ENCODE data around the gene STON2. TPM values are rescaled to one million over a fixed set of nuclear protein-coding genes. Genes with fewer than 3 reads are reported as not detected.

Gene STON2
- total and polyA plus RNA-seq, 2 of the 8 experiments (the other 6 are each of a cell fraction or from before 2014, with no cell fraction given) = 8.9 to 50.0 TPM

DNA sequence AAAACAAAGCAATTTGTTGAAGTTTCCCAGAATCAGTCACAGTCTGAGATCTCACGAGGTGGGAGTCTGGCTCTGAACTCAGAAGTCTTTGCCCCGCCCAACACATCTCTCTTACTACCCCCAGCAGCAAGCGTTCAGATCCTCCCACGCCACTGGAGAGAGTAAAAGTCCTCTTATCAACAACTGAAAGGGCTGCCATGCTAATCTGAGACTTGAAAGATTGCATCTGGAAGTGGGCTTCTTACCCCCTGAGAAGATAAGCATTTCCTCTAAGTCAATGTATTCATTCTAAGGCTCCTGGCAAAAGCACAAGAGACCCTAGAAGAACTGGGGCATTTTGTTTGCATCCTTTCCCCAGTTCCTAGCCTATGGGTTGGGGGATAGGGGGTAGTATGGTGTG lies 34.1 kb upstream of the STON2 start:
- POLR2A ChIA-PET (ENCODE audit: partially characterized antibody) = interaction anchor here (1.1 to 1.4 kb wide), 2 partner anchors 9 to 217 kb away, joined by 3 to 5 read pairs; no protein-coding TSS in a partner anchor
- H4K8ac ChIP-seq (ENCODE audit: extremely low read depth, insufficient read depth, low read length) = no peak overlapping the region
- no peak overlapping the region for H2BK12ac ChIP-seq (ENCODE audit: low read depth, low read length)
- peaks cover 7% of the 10 kb centered on the region; the same call in 1 of the 2 replicates for H3K79me1 ChIP-seq (ENCODE audit: low read depth, low read length)
- no peak overlapping the region for H4K5ac ChIP-seq (ENCODE audit: insufficient read length, low read depth, low read length)
- no peak overlapping the region for H3K23ac ChIP-seq (ENCODE audit: insufficient read length)
- H2BK15ac ChIP-seq (ENCODE audit: low read length) = no peak overlapping the region
- H3K18ac ChIP-seq (ENCODE audit: extremely low read depth, low read length) = no peak overlapping the region
- no peak overlapping the region for H3K27ac ChIP-seq (ENCODE audit: low read depth, low read length)
- no peak overlapping the region for H2AFZ ChIP-seq (ENCODE audit: low read length)
- peak overlapping the region; percentile 2 to 86 (median 40); a peak in 5 of 8 replicates for H3K4me3 ChIP-seq (ENCODE audit: extremely low read depth in 1 of 4, insufficient read depth in 2 of 4, low read depth in 3 of 4, low read length in 4 of 4)
- no peak overlapping the region for H2BK5ac ChIP-seq (ENCODE audit: low read depth, low read length)
- H3K9me3 ChIP-seq (ENCODE audit: insufficient read depth in 2 of 2, low read depth in 1 of 2, low read length in 1 of 2) = no peaks in the 10 kb centered on the region
- no peak for FAIRE-seq
- H3K4me1 ChIP-seq (replicated peaks in 1 of 4; ENCODE audit: control insufficient read depth in 3 of 4, insufficient read depth in 4 of 4, low read length in 3 of 4) = peaks cover 7 to 24% (median 13%) of the 10 kb centered on the region in 4 experiments
- H3K4me2 ChIP-seq (ENCODE audit: insufficient read depth in 1 of 2, low read depth in 2 of 2, low read length in 2 of 2) = peak overlapping the region; percentile 74 to 98
- H2BK120ac ChIP-seq (replicated peaks; ENCODE audit: low read depth, low read length) = no peak overlapping the region
- CTCF ChIA-PET (ENCODE audit: partially characterized antibody) = interaction anchor here (0.7 to 3.4 kb wide), 3 partner anchors 9 to 169 kb away, joined by 3 to 22 read pairs (median 5); no protein-coding TSS in a partner anchor
- peaks cover 0 to 2% of the 10 kb centered on the region in 2 experiments for H4K20me1 ChIP-seq (replicated peaks in 1 of 2; ENCODE audit: control insufficient read depth in 1 of 2, insufficient read depth in 2 of 2, low read length in 2 of 2)
- 5% methylated on average over 4 of the region's 4 CpGs; no CpG with 5 or more reads in 1 of the 2 experiments for WGBS, 2 experiments (ENCODE audit: extremely low coverage in 1 of 2, insufficient coverage in 1 of 2, insufficient read length in 1 of 2, insufficient replicate concordance in 2 of 2, low coverage in 1 of 2, low lambda C conversion rate in 2 of 2, missing lambda C conversion rate in 1 of 2)
- no peak overlapping the region for H2AK5ac ChIP-seq (ENCODE audit: low read depth, low read length)
- H3K4ac ChIP-seq (replicated peaks; ENCODE audit: insufficient read length, low read depth, low read length) = no peak overlapping the region
- 0 out of 4 replicates have a peak, but pooled peaks of 1 of the 2 experiments have one; percentile 13 for TF ChIP-seq HDAC2 (IDR thresholded peaks at IDR 0.05; ENCODE audit: borderline replicate concordance in 1 of 2, low read depth in 2 of 2, low read length in 2 of 2)
- TF ChIP-seq TEAD4 (IDR thresholded peaks at IDR 0.05; ENCODE audit: low read depth, low read length) = no peak
- H2BK20ac ChIP-seq (ENCODE audit: low read length) = no peak overlapping the region
- DNase-seq (ENCODE audit: low read depth in 1 of 2, low spot score in 2 of 2) = no peak
- H3K56ac ChIP-seq (replicated peaks; ENCODE audit: insufficient read length, low read depth, low read length) = no peak overlapping the region
- H4K91ac ChIP-seq (replicated peaks; ENCODE audit: insufficient read length, low read length) = no peak overlapping the region
- peaks cover 1 to 14% (median 9%) of the 10 kb centered on the region in 4 experiments; a peak in 6 of 7 replicates for H3K27me3 ChIP-seq (replicated peaks in 1 of 4; ENCODE audit: control insufficient read depth in 3 of 4, extremely low read depth in 1 of 4, insufficient read depth in 3 of 4, low read length in 3 of 4)
- no peak overlapping the region for H3K14ac ChIP-seq (ENCODE audit: insufficient read length)
- H3K36me3 ChIP-seq (ENCODE audit: control insufficient read depth in 2 of 4, insufficient read depth in 4 of 4, low read length in 3 of 4) = no peaks in the 10 kb centered on the region; a peak in 1 of 8 replicates
- H3K9ac ChIP-seq (replicated peaks in 1 of 4; ENCODE audit: extremely low read depth in 1 of 4, low read depth in 3 of 4, low read length in 3 of 4) = no peak overlapping the region
- H3K23me2 ChIP-seq (ENCODE audit: low read depth, low read length) = peaks cover 13% of the 10 kb centered on the region
- H3K79me2 ChIP-seq (ENCODE audit: control insufficient read depth in 1 of 2, insufficient read depth in 2 of 2, low read length in 2 of 2) = peaks cover 0 to 54% of the 10 kb centered on the region in 2 experiments; a peak in 2 of 4 replicates

Data from H1 (cell line).